K562 treated with DMSO at 1 percent for 24 hours (cell line): ENCODE results near the gene ARSJ. TPM values are rescaled to one million over a fixed set of nuclear protein-coding genes. Genes with fewer than 3 reads are reported as not detected.

ENCODE experiments used
- total RNA-seq: library from RNA; unstranded; fragments of 300-600 nt; gene quantifications from 2 replicates; pipeline ENCODE4 v1.2.3, GENCODE V29; 2022; ENCODE audit warnings: low read depth; ENCODE audit not compliant: insufficient read depth

ARSJ gene
- total RNA-seq, result not detected in 2 replicates

GRCh38 chr4:113979148-113979904 is at the start of gene ARSJ:
Gene ARSJ, minus strand, starts transcription at chr4:113979647. Its CDS starts 813 bp downstream, at chr4:113978834.

Other genes starting within 250 kb of the ARSJ start
- gene CAMK2D, start 217.9 kb downstream of the ARSJ start, total RNA-seq, result 0.52 TPM in 1 of 2 replicates, not detected in the other